CD4-positive, alpha-beta T cell treated with Interleukin-2 at 100 ng/mL for 4 hours (primary cell): ENCODE results near the gene CCDC197.
A peak's percentile ranks its signal among the peaks of the same experiment; 100 is the strongest.

Experiments
- DNase-seq: peaks from one replicate; pipeline ENCODE4 v3.0.0-alpha.2; 2020; ENCODE audit warnings: low spot score

CCDC197 gene

GRCh38 chr14:93997082-93997481 is at the start of gene CCDC197:
Gene CCDC197 (plus strand): TSS chr14:93997301. CDS start chr14:93998132, 831 bp downstream.
- no peak for DNase-seq

DNA sequence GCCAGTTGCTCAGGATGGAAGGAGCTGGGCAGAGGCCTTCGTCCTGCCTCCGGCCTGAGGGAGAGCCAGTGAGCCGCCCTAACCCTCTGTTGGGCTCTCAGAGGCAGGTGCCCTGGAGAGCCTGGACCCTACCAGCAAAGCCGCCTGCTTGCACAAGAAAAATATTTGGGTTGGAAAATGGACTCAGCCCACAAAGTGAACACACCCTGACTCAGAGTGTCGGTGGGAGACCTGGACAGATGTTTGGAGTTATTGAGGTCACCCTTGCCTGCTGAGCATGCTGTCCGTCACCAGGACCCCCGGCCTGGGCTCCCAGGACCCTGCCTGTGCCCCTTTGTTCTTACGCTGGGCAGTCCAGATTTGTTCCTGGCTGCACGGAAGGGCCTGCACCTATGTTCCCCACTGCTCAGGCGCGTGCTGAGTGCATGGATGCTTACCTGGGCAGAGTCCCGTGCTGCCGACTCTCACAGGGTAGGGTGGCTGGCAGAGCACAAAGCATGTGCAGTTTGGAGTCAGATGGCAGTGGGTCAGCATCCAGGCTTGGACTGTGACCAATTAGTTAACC is 47.5 kb upstream of the CCDC197 start:
- no peak for DNase-seq

DNA sequence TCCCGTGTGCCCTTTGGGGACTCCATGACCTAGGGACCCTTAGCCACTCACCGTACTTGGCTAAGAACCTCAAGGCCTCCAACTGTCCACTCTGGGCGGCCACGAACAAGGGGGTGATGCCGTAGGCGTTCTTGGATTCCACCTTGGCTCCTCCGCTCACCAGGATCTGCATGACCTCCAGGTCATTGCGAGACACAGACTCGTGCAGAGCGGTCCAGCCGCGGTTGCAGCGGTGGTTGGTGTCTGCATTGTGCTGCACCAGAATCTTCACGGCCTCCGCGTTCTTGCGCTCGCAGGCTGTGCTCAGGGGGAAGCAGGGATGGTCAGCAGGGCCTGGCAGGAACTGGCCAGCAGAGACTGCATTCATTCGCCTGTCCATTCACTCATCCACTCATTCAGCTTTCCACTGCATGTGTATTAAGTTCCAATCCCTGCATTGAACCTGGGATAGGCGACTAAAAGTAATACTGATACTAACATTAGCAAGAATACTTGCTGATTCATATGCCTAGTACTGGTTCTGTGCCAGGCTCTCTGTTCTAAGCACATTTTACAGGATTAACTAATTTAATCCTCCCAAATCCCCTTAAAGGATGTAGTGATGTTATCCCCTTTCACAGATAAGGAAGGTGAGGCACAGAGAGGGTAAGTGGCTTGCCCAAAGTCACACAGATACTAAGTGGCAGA is 46.0 kb upstream of the CCDC197 start:
- DNase-seq: no peak

GRCh38 chr14:93951635-93952540 is 45.2 kb upstream of the CCDC197 start:
- no peak for DNase-seq

GRCh38 chr14:93952829-93953228 is 44.3 kb upstream of the CCDC197 start:
- DNase-seq: no peak

- no peak for DNase-seq
Observed at GRCh38 chr14:93953263-93953662, 43.8 kb upstream of the CCDC197 start.

- no peak for DNase-seq
Observed at GRCh38 chr14:93953739-93954515, 43.2 kb upstream of the CCDC197 start.

- no peak for DNase-seq
Observed at GRCh38 chr14:93954516-93954830, 42.6 kb upstream of the CCDC197 start.

- peak; percentile 60 for DNase-seq
Observed at GRCh38 chr14:93954900-93955849, 41.9 kb upstream of the CCDC197 start.

- DNase-seq: no peak
Observed at GRCh38 chr14:93955850-93956481, 41.1 kb upstream of the CCDC197 start.

DNA sequence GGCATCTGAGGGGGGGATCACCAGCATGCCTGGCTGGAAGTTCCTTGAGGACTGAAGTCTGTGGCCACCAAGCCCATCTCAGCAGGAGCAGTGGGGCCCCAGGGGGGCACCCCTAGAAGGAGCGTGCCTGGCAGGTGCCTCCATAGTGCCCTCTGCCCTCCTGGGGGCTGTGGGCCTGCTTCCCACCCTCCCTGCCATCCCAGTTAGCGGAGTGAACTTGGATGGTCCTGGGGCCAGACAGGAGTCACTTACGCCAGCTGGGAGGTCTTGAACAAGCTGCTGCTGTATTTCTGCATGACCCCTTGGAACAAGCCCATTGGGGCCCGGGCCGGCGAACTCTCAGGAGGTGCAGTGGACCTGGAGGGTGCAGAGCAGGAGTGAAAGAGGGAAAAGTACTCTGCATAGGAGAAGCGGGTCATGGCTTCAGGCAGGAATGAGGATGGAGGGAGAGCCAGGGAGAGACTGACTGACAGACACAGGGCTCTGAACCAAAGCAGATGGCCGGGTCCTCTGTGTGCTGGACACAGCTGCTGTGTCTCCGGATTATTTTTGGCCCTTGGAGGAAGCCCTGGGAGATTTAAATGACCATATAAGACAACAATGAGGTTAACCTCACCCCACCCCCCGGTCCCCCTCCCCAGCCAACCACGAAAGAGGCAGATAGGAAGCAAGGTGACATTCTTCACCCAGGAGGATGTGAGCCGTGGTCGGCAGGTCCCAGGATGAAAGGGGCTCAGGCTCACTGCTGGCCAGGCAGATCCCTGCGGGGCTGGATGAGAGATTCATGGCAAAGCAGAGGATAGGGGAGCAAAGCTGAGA is 40.4 kb upstream of the CCDC197 start:
- DNase-seq: no peak

- DNase-seq: no peak
Observed at GRCh38 chr14:93957333-93957710, 39.8 kb upstream of the CCDC197 start.

DNA sequence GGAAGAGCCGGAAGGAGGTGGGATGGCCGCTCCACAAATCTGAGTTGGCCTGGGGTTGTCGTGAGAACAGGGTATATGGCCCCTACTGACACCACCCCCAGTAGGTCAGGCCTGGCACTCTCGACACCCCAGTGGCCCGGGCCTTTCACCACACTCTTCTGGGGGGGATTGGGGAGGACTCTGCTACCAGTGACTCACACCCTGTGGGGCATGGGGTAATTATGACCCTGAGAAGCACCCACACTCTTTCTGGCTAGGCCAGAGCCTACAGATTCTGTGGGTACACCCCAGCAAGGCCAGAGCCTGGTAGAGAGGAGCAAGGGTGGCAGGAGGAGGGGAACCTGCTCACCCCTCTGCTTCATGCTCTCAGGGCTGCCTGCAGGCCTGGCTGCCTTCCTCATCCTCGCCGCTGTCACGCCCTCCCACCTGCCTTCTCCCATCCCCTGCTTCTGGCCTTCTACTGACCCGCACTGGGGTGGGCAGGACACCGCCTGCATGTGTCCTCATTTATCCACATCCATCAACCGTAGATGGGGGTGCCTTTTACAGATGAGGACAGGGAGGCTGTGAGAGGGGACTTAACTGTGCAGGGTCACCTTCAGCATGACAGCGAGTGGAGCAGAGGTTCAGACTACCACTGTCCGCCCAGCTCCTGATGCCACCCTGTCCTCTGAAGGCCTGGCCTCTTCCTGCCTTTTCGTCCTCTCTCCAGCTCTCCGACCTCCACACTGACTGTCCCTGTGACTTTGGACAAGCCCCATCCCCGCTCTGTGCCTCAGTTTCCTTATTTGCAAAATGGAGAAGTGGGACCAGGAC is 39.1 kb upstream of the CCDC197 start:
- no peak for DNase-seq

GRCh38 chr14:93958567-93959238 is 38.4 kb upstream of the CCDC197 start:
- DNase-seq: no peak

GRCh38 chr14:93959239-93960107 is 37.6 kb upstream of the CCDC197 start:
- peak; percentile 95 for DNase-seq

DNA sequence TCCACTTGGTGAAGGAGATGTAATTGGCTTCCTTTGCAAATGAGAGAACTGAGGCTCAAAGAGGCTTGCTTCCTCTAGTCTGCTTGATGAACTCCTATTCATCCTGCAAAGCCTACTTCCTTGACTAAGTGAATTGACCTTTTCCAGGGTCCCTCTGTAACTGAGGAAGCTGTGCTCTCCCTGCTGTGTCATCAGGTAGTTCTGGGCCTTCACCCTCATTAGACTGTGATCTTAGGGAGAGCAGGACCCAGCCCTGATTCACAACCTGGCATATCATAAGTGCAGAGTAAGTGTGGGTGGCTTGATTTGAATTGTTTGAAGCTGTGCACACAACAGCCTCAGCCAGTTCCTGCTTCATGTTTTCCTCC is 37.0 kb upstream of the CCDC197 start:
- DNase-seq: peak; percentile 37

- DNase-seq: no peak
Observed at GRCh38 chr14:93960774-93961438, 36.2 kb upstream of the CCDC197 start.
